GDM1 (cell line): ENCODE measurements around the gene CYP4F11.
"Not testable (repeated sequence)": the region's sequence is repeated elsewhere in the genome, so short reads cannot be mapped to it uniquely, and the experiment has no call there.

Source experiments
- DNase-seq: peaks from one replicate; lab custom pipeline; 2025; lab: John Stamatoyannopoulos, UW

CYP4F11 gene, protein sequence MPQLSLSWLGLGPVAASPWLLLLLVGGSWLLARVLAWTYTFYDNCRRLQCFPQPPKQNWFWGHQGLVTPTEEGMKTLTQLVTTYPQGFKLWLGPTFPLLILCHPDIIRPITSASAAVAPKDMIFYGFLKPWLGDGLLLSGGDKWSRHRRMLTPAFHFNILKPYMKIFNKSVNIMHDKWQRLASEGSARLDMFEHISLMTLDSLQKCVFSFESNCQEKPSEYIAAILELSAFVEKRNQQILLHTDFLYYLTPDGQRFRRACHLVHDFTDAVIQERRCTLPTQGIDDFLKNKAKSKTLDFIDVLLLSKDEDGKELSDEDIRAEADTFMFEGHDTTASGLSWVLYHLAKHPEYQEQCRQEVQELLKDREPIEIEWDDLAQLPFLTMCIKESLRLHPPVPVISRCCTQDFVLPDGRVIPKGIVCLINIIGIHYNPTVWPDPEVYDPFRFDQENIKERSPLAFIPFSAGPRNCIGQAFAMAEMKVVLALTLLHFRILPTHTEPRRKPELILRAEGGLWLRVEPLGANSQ

DNA sequence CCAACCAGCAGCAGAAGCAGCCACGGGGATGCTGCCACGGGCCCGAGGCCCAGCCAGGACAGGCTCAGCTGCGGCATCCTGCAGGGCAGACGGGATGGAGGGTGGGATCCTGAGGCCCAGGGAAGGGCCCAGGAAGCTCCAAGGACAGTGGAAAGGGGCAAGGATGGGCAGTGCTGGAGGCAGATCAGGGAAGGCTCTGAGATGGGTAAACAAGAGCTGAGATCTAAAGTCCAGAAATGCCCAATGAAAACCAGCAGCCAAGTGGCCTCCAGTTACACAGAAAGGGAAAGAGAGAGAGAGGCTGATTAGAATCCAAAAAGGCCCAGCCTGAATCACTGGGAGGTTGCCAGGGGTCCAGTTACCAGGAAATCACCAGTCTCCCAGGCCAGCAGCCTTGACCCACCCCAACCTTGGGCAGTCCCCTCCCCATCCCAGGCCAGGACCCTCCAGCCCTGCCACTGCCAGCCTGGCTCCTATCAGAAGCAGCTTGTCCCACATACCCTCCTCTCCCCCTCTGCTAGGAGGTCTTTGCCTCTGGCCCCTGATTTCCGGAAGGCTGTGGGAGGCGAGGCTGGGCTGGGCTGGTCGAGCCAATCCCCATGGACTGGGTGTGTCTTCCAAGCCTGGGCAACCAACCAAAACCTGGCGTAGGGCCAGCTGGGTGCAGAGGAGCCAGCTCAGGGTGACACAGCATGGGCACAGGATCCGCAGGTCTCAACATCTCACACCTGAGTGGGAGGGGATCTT is at the start of gene CYP4F11:
TSS of gene CYP4F11 (minus strand) at position 198 of the 747 bp plus-strand sequence. CDS start at position 77, 121 bp downstream.
- DNase-seq, result no peak

DNA sequence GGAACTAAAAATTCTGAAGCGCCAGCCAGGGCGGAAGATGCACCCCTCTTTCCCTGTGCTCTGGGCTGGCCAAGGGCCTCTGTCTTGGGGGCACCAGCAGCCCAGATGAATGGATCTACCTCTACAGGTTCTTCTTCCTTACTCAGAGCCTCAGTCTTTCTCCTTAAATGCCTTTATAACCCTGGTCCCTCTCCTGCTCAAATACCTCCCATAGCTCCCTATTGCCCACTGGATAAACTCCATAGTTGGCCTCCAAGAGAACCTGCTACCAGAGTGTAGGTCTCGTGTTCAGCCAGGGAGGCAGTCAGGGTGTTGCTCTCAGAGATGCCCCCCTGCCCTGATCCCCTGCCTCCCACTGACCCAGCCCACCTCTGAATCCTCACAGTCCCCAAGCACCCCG is 45.0 kb upstream of the CYP4F11 start:
- no peak for DNase-seq

DNA sequence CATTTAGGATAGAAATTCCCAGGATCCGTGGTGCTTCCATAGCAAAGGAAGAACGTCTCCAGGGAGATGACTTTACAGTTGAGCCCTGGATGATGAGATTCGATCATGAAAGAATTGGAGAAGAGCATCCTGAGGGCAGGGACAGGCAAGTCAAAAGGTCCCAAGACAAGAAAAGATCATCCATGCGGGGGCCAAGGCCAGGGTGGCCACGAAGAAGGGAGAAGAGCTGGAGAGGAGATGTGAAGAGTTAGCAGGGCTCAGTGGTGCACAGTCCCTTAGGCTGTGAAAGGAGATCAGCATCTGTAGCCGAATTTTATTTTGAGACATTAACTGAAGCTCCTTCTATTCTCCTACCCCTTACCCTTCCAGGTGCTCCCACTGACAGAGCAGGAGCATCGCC is 43.4 kb upstream of the CYP4F11 start:
- DNase-seq, result no peak

DNA sequence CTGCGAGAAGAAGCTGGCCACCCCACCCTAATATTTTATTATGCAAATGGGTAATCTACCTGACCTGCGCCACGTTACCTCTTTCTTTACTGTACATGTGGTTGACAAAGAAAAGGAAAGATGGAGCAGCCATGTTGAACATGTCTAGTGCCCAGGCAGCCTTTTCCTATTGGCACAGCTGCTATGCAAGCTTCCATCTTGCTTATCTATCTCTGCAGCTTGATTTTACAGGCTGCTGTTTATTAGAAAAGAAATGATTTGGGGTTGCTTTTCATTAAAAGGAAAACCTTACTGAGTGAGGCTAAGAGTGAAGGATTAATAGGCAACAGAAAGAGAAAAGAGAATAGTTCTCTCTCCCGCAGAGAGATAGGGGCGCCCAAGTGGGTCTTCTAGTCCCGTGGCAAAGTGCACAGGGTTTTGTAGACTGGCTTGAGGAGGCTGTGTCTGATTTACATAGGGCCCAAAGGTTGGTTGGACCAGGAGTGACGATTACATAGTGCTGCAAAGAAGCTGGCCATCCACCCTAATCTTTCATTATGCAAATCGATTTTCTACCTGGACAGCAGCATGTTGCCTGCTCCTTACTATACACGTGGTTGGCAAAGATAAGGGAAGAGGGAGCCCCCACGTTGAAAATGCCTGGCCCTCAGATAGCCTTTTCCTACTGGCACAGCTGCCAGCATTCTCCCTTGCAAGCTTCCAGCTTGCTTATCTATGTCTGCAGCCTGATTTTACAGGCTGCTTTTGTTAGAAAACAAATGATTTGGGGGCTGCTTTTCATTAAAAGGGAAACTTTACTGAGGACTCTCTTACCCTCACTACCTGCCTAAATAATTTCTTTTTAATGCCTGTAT is 42.7 kb upstream of the CYP4F11 start:
- no peak for DNase-seq

DNA sequence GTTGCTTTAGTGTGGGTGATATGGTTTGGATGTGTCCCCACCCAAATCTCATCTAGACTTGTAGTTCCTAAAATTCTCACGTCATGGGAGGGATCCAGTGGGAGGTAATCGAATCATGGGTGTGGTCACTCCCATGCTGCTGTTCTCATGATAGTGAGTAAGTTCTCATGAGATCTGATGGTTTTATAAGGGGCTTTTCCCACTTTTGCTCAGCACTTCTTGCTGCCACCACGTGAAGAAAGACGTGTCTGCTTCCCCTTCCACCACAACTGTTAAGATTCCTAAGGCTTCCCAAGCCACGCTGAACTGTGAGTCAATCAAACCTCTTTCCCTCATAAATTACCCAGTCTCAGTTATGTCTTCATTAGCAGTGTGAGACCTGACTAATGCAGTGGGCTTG is 40.5 kb upstream of the CYP4F11 start:
- DNase-seq, result no peak

DNA sequence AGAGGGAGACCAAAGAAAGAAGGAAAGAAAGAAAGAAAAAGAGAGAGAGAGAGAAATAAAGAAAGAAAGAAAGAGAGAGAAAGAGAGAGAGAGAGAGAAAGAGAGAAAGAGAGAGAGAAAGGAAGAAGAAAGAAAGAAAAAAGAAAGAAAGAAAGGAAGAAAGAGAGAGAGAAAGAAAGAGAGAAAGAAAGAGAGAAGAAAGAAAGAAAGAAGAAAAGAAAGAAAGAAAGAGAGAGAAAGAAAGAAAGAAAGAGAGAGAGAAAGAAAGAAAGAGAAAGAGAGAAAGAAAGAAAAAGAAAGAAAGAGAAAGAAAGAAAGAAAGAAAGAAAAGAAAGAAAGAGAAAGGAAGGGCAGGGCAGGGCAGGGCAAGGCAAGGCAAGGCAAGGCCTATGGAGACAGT is 37.7 kb upstream of the CYP4F11 start:
- not testable (repeated sequence) for DNase-seq

DNA sequence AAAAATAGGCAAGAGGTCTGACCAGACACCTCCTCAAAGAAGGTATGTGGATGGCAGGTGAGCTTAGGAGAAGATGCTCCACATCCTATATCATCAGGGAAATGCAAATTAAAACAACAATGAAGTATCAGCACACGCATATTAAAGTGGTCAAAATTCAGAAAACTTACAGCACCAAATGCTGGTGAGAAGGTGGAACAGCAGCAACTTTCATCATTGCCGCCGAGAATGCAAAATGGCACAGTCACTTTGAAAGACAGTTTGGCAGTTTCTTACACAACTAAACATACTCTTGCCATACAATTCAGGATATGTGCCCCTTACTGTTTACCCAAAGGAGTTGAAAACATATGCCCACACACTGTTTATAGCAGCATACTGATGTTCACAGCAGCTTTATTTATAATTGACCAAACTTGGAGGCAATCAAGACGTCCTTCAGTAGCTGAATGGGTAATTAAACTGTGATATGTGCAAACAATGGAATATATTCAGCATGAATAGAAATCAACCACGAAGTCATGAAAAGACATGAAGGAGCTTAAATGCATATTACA is 37.0 kb upstream of the CYP4F11 start:
- DNase-seq, result no peak

DNA sequence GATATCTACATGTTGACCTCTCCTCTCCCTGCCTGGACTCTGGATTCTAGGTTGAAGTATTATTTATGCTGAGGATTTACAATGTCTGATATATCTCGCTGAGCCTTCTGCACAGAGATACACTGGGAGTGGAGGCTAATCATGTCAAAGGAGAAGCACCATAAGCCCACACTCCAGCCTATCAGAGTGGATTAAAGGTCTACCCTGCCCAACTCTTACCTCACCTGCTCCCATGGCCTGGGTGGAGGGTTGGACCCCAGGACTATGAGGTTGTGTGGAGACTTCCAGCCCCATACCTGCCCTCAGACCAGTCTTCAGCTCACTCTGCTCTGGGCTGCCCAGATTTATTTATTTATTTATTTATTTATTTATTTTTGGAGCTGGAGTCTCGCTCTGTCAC is 29.9 kb upstream of the CYP4F11 start:
- DNase-seq, result no peak

DNA sequence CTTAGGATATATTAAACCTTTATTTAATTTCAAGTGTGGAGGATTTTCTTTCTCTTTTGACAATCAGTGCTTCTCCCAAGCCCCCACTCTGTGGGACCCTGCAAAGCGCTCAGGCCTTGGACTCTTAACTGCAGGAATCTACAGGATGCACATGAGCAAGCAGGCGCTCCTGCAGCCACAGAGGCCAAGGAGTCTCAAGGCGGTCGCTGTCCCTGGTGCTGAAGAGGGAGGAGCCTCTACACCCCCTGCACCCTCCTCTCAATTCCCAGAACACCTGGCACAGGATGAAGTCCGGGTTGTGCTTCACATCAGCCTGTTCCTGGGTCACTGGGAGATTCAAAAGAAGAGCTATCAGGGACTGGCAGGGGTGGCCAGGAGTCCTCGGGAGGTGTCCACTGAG is 28.0 kb upstream of the CYP4F11 start:
- DNase-seq, result no peak

DNA sequence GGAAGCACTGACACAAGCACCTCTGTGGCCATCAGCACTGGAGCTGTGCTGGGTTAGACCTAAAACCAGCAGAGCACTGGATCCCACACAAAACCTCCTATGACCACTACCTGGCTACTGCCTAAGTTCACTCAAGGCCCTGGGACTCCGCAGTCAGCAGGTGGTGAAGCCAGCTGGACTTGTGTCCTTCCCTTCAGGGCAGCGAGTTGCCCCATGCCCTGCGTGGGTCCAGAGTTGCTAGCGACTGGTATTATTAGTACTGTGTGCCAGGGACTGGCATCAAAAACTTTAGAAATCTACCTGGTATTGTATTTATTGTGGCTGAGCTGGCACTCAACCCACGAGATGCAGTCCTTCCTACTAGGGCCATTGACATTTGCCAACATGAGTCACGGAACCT is 20.5 kb upstream of the CYP4F11 start:
- DNase-seq, result no peak

DNA sequence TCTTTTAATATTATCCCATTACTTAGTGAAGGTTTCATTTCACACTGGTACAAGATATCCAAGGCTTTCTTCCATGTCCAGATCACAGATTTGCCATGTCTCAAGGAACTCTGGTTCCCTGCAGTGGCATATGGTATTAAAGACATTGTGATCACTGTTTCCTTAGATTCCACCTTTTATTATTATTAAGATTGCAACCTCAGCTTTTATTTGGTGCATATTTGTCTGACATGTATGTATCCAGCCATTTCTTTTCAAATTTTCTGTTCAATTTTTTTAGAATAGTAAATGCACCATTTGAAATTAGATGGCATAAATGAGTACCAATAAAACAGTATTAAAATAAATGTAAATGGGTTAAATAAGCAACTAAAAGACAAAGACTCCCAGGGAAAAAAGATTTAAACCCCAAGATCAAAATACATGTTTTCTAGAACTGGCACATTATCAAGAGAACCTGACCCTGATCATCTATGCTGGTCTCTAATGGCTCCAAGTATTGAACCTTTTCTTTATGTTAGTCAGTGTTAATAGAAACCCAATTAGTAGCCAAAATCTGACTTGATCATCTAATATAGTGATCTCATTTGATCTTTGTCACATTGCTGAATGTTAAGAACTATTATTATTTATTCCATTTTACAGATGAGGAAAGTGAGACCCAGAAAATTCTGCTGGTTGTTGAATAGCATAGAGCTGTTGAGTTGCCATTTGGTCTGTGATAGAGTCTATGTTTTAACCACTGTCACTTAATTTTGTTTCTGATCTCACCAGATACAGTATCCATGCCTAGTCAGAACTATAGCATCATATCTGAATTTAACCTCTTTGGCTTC is 14.1 kb upstream of the CYP4F11 start, which contains the start of gene OR10H4:
TSS of gene OR10H4 (plus strand) at position 786 of the 836 bp plus-strand sequence. CDS start at position 786, 0 bp downstream.
- no peak for DNase-seq

DNA sequence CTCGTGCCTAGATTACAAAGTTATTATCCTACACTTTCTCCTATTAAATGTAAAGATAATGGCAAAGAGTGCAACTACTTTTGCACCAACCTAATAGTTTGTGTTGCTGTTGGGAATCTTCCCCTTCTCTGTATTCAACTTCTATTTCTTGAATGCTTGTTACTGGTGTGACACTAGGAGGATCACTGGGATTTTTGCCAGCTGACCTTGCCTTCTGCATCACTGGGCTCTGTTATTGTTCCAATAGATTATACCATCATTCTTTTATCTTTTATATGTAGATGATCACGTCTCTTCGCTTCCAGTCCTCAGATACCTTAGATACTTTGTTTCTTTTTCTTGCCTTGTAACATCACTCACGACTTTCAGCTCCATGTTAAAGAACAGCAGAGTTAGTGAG is 11.0 kb upstream of the CYP4F11 start:
- DNase-seq, result no peak

DNA sequence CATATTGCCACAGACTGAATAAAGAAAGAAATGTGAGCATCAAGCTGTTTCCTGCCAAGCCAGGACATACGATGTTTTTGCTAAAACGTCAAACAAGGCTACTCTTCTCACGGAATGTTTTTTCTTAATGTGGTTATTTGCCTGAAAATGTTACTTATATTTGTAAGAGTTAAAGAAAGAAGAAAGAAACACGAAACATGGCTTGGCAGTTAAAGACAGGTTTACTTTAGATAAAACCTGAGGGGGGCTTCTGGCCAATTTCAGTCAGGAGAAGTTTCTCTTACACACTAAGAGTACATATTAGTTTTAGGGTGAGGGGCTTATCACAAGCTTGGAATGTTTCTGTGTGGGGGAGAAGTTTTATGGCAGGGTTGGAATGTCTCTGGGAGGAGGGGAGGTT is 10.1 kb upstream of the CYP4F11 start:
- no peak for DNase-seq

DNA sequence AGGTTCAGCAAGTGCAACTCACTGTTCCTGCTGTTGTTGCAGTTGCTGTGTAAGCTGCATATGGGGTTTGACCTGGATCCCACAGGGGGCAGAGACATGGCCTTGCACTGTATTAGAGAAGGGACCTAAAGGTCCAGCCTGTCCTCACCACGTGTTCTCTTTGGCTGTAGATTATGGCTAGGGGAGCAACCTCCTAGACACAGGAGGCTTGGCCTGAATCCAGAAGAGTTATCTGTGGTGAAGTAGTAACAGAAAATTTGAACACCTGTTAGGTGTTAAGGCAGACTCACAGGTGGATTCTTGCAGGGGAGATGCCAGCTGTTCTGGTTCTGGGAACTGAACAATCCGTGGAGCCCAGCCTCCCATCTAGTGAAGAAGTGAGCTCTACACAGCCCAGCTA is 3.4 kb upstream of the CYP4F11 start:
- no peak for DNase-seq

DNA sequence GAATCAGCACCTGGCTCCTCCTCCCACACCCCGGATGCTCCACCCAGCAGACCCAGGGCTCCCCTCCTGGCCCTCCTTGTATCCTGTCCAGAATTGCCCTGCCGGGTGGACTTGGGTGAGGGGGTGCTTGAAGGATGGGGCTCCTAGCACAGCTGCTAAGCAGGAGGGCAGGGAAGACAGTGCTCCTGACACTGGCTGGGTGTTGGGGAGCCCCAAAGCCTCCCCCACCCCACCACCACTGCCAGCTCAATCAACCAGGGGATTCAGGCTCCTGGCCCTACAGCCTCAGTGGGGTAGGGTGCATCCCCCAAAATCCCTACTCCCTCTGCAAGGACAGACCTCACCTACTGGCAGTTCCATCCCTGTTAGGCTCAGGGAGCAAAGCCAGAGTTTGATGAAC is 2.6 kb upstream of the CYP4F11 start:
- no peak for DNase-seq

DNA sequence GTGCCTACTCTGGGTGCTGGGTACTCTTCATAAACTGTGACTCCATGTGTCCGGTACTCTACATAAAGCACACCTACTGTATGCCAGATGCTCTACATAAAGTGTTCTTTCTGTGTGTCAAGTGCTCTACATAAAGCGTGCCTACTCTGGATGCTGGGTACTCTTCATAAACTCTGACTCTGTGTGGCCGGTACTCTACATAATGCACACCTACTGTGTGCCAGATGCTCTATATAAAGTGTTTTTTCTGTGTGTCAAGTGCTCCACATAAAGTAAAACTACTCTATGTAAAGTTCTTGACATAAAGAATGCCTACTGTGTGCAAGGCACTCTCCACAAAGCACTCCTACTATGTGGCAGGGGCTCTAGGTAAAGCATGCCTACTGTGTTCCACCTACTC is 1.8 kb upstream of the CYP4F11 start:
- no peak for DNase-seq

DNA sequence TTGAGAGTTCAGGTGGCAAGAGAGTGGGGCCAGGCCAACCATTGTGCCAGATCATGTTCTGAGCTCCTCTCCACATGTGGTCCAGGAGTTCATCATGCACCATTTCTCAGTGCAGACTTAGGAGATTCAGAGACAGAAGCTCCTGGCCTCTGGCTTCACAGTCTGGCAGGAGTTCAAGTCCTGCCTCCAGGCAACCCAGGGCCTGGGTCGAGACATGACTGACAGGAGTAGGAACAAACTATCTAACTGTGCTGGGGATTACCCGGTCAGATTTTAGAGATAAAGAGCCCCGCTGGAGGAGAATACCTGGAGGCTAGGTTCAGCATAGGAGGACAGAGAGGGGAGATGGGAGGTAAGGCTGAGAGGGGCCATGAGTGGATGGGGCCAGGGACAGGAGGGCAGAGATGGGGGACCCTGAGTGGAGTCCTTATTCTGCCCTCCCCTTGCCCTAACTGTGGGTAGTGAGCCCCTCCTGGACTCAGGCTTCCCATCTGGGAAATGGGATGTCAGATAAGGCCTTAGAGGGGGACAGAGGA is 906 bp upstream of the CYP4F11 start:
- no peak for DNase-seq

DNA sequence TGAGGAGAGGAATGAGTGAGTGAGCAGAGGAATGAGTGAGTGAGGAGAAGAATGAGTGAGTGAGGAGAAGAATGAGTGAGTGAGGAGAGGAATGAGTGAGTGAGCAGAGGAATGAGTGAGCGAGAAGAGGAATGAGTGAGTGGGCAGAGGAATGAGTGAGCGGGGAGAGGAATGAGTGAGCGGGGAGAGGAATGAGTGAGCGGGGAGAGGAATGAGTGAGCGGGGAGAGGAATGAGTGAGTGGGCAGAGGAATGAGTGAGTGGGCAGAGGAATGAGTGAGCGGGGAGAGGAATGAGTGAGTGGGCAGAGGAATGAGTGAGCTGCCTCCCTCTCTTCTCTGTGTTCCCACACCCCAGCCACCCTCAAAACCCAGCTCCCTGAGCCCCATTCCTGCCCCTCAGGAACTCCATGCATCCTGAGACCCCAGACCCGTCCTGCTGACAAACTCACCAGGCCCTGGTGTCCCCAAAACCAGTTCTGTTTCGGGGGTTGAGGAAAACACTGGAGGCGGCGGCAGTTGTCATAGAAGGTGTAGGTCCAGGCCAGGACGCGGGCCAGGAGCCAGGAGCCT is 483 bp downstream of the CYP4F11 start:
- not testable (repeated sequence) for DNase-seq

DNA sequence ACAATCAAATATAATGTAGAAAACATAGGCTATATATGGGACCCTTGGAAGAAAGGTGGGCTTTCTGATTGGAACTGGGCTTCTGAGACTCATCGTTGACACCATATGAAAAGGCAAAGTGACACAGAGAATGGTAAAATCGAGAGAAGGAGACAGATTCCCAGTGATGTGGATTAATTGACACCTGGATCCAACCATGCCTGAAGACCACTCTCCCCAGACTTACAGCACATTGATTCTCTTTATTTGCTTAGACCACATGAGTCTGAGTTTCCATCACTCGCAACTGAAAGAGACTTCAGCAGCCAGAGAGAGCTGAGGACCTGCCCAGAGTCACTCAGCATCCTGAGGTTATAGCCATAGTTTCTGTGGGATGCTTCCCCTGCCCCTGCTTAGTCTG is 6.0 kb downstream of the CYP4F11 start:
- DNase-seq, result no peak

DNA sequence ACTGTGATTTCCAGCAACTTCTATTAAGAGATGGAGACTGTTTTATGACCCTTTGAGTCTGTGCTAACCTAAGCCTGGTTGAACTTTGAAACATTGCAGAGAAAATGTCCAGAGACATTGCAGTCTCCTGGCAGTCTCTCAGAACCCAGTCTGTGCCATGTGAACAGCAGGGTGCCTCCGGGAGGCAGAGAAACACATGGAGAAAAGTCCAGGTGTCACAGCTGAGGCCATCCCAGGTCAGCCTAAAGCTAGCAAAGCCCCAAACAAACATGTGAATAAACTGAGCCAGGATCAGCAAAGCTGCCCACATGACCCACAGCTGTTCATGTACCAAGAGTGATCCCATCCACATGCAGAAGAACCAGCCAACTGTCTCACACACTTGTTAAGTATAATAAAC is 7.8 kb downstream of the CYP4F11 start:
- no peak for DNase-seq
